CD14-positive monocyte (primary cell): ENCODE measurements around the gene DDX17. TPM values are rescaled to one million over a fixed set of nuclear protein-coding genes. Genes with fewer than 3 reads are reported as not detected.
A peak's percentile ranks its signal among the peaks of the same experiment; 100 is the strongest.

Source experiments
- DNase-seq, 3 donors: peaks; one replicate each; pipeline ENCODE4 v3.0.0-alpha.2; 2011 to 2022
- H2AFZ ChIP-seq: 2 replicates; pipeline ENCODE4 v1.6.0; 2012; ENCODE audit warnings: mild to moderate bottlenecking, low read depth, low read length, inconsistent platforms; ENCODE audit not compliant: insufficient read depth, poor library complexity, severe bottlenecking
- H3K27ac ChIP-seq, 2 donors: 1 replicate in 1 of 2; 2 replicates in 1 of 2; pipeline ENCODE4 v1.5.1; 2012 to 2013; ENCODE audit warnings: low read length in 2 of 2, control low read depth in 1 of 2, inconsistent platforms in 1 of 2, low read depth in 1 of 2, mild to moderate bottlenecking in 1 of 2
- H3K27me3 ChIP-seq, 2 donors: one replicate each; pipeline versions ENCODE4 v1.6.0 to v1.6.1; 2011 to 2013; ENCODE audit warnings: low read length in 2 of 2; ENCODE audit not compliant: control insufficient read depth in 2 of 2, insufficient read depth in 2 of 2
- H3K36me3 ChIP-seq, 2 donors: replicated peaks in 1 of 2; 1 replicate in 1 of 2; 2 replicates in 1 of 2; pipeline versions ENCODE4 v1.5.1 to v1.6.1; 2012 to 2013; ENCODE audit warnings: low read length in 2 of 2, control low read depth in 1 of 2, inconsistent platforms in 1 of 2, mild to moderate bottlenecking in 1 of 2; ENCODE audit not compliant: insufficient read depth in 2 of 2, control insufficient read depth in 1 of 2
- H3K4me1 ChIP-seq, 2 donors: 1 replicate in 1 of 2; 2 replicates in 1 of 2; pipeline versions ENCODE4 v1.5.1 to v1.6.1; 2012 to 2013; ENCODE audit warnings: low read length in 2 of 2, control low read depth in 1 of 2, inconsistent platforms in 1 of 2, mild to moderate bottlenecking in 1 of 2, moderate library complexity in 1 of 2; ENCODE audit not compliant: insufficient read depth in 2 of 2, control insufficient read depth in 1 of 2
- H3K4me2 ChIP-seq: replicated peaks from 2 replicates; pipeline ENCODE3; 2012; ENCODE audit warnings: low read length, moderate library complexity, mild to moderate bottlenecking; ENCODE audit not compliant: poor library complexity, severe bottlenecking; ENCODE audit errors: extremely low read depth
- H3K4me3 ChIP-seq, 3 experiments: fragments of 200-600 bp in 1 of 3; sonication (generic) in 1 of 3; replicated peaks in 1 of 3; 1 replicate in 2 of 3; 2 replicates in 1 of 3; pipeline ENCODE4 v1.5.1; 2011 to 2013; ENCODE audit warnings: low read length in 3 of 3, mild to moderate bottlenecking in 3 of 3, control low read depth in 2 of 3, low read depth in 2 of 3, inconsistent platforms in 1 of 3, moderate library complexity in 1 of 3
- H3K79me2 ChIP-seq: 2 replicates; pipeline ENCODE4 v1.6.0; 2012; ENCODE audit warnings: mild to moderate bottlenecking, control low read depth, inconsistent platforms, low read length, moderate library complexity; ENCODE audit not compliant: insufficient read depth
- H3K9ac ChIP-seq: 2 replicates; pipeline ENCODE4 v1.6.0; 2017; ENCODE audit warnings: low read length, mild to moderate bottlenecking; ENCODE audit not compliant: insufficient read depth, poor library complexity, severe bottlenecking
- H3K9me3 ChIP-seq, 2 donors: replicated peaks in 1 of 2; 1 replicate in 1 of 2; 2 replicates in 1 of 2; pipeline versions ENCODE4 v1.5.1 to v1.6.1; 2012 to 2013; ENCODE audit warnings: low read length in 2 of 2, control low read depth in 1 of 2; ENCODE audit not compliant: control insufficient read depth in 1 of 2, insufficient read depth in 1 of 2
- H4K20me1 ChIP-seq: 2 replicates; pipeline ENCODE4 v1.6.0; 2012; ENCODE audit warnings: mild to moderate bottlenecking, low read length, control low read depth, moderate library complexity; ENCODE audit not compliant: insufficient read depth
- H3K27ac Mint-ChIP-seq, 7 donors: one replicate each; pipeline ENCODE4 v1.8.0; 2020; ENCODE audit warnings: mild to moderate bottlenecking in 7 of 7, mixed read lengths in 7 of 7, moderate library complexity in 6 of 7, inconsistent platforms in 2 of 7
- H3K27me3 Mint-ChIP-seq, 3 donors: one replicate each; pipeline ENCODE4 v1.8.0; 2021 to 2022; ENCODE audit warnings: low read depth in 3 of 3, mild to moderate bottlenecking in 3 of 3, mixed read lengths in 3 of 3, moderate library complexity in 3 of 3, inconsistent platforms in 1 of 3
- H3K36me3 Mint-ChIP-seq, 2 donors: one replicate each; pipeline ENCODE4 v1.8.0; 2020; ENCODE audit warnings: mixed read lengths in 2 of 2, inconsistent platforms in 1 of 2, mild to moderate bottlenecking in 1 of 2
- H3K4me1 Mint-ChIP-seq: one replicate; pipeline ENCODE4 v1.8.0; 2020; ENCODE audit warnings: mild to moderate bottlenecking, mixed read lengths
- H3K4me3 Mint-ChIP-seq, 2 donors: one replicate each; pipeline ENCODE4 v1.8.0; 2020; ENCODE audit warnings: mild to moderate bottlenecking in 2 of 2, mixed read lengths in 2 of 2, moderate library complexity in 1 of 2
- H3K9me3 Mint-ChIP-seq, 7 donors: one replicate each; pipeline ENCODE4 v1.8.0; 2020 to 2022; ENCODE audit warnings: mixed read lengths in 7 of 7, mild to moderate bottlenecking in 6 of 7, moderate library complexity in 6 of 7, inconsistent platforms in 2 of 7
- CTCF ChIP-seq: fragments of 200-600 bp; IDR thresholded peaks from one replicate; pipeline ENCODE4 v1.8.0; 2022; ENCODE audit warnings: antibody characterized with exemption, mild to moderate bottlenecking
- WGBS: methylation state at CpG from one replicate; pipeline ENCODE4 v1.1.5; 2013; ENCODE audit warnings: missing lambda C conversion rate; ENCODE audit not compliant: insufficient coverage; 5-methylcytosine and 5-hydroxymethylcytosine counted together
- intact Hi-C, 2 donors: fragments of 100-400 bp; cut with micrococcal nuclease; formaldehyde crosslinking; loops; one replicate each; pipeline versions ENCODE4 v1.15.0 to v1.15.1; 2023
- polyA plus RNA-seq, 3 donors: library from polyadenylated mRNA; depleted of rRNA in 1 of 3; unstranded in 2 of 3; stranded (reverse) in 1 of 3; fragments of 300-500 nt in 2 of 3; fragments of >200 nt in 1 of 3; fragmentation: Illumina TruSeq in 2 of 3; gene quantifications; 1 replicate in 2 of 3; 2 replicates in 1 of 3; pipeline ENCODE4 v1.2.3, GENCODE V29; 2012 to 2021

Gene DDX17
- polyA plus RNA-seq, 3 donors: 31.4 to 434 (median 36.3) TPM

- Mint-ChIP-seq H3K4me1 (peaks cover 31% of the 10 kb centered on the region), H3K36me3 (peaks cover 46 to 65% of the 10 kb centered on the region in 2 donors), H3K9me3 (peaks cover 0 to 3% (median 0%) of the 10 kb centered on the region in 7 donors), H3K27me3 (no peaks in the 10 kb centered on the region), H3K4me3 (peak overlapping the region in 1 of 2 donors; percentile 28), H3K27ac (peak overlapping the region in 3 of 7 donors; percentile 3 to 46 (median 21))
- no CpG with 5 or more reads among the region's 4 CpGs for WGBS
- Histone ChIP-seq H2AFZ (no peak overlapping the region), H3K27me3 (no peaks in the 10 kb centered on the region), H4K20me1 (peaks cover 62% of the 10 kb centered on the region), H3K4me1 (peaks cover 25 to 37% of the 10 kb centered on the region in 2 donors), H3K4me3 (peak overlapping the region in 1 of 3 experiments; percentile 95), H3K9me3 (no peaks in the 10 kb centered on the region), H3K79me2 (peaks cover 80% of the 10 kb centered on the region), H3K27ac (peak overlapping the region in 1 of 2 donors; percentile 46), H3K4me2 (peak overlapping the region; percentile 82), H3K36me3 (peaks cover 41 to 57% of the 10 kb centered on the region in 2 donors), H3K9ac (no peak overlapping the region)
- intact Hi-C loops: no loop called here
- no peak for TF ChIP-seq CTCF
- DNase-seq: no peak
Measured at GRCh38 chr22:38503021-38503420, 3.1 kb downstream of the DDX17 start.

- Mint-ChIP-seq H3K27ac (peak overlapping the region in 2 of 7 donors; percentile 66 to 73), H3K9me3 (peaks cover 0 to 3% (median 0%) of the 10 kb centered on the region in 7 donors), H3K36me3 (peaks cover 52 to 75% of the 10 kb centered on the region in 2 donors), H3K4me3 (no peak overlapping the region), H3K27me3 (no peaks in the 10 kb centered on the region), H3K4me1 (peaks cover 31% of the 10 kb centered on the region)
- intact Hi-C loops: no loop called here
- no peak for TF ChIP-seq CTCF
- H3K4me3 ChIP-seq: no peak overlapping the region
- 100% methylated on average over 3 of the region's 10 CpGs for WGBS
- no peak overlapping the region for H3K9ac ChIP-seq
- H2AFZ ChIP-seq: no peak overlapping the region
- H3K27me3 ChIP-seq: no peaks in the 10 kb centered on the region
- peaks cover 90% of the 10 kb centered on the region for H3K79me2 ChIP-seq
- peaks cover 24 to 32% of the 10 kb centered on the region in 2 donors for H3K4me1 ChIP-seq
- peaks cover 51 to 67% of the 10 kb centered on the region in 2 donors for H3K36me3 ChIP-seq
- peaks cover 72% of the 10 kb centered on the region for H4K20me1 ChIP-seq
- no peak for DNase-seq
- H3K4me2 ChIP-seq: peak overlapping the region; percentile 82
- H3K27ac ChIP-seq: no peak overlapping the region
- no peaks in the 10 kb centered on the region for H3K9me3 ChIP-seq
Measured at GRCh38 chr22:38501797-38502672, 4.1 kb downstream of the DDX17 start.
